HG03354 (cell line): ENCODE measurements around the gene R3HDM4.
"Not testable (repeated sequence)": the region's sequence is repeated elsewhere in the genome, so short reads cannot be mapped to it uniquely, and the experiment has no call there.

Experiments used
- ATAC-seq: cut with Tn5 transposase; IDR thresholded peaks from one replicate; pipeline ENCODE4 v1.9.1; 2021; ENCODE audit warnings: mild to moderate bottlenecking; ENCODE audit not compliant: unreplicated experiment, poor library complexity, severe bottlenecking

The R3HDM4 gene

GRCh38 chr19:862581-863314 is 50.3 kb downstream of the R3HDM4 start:
- no peak for ATAC-seq

DNA sequence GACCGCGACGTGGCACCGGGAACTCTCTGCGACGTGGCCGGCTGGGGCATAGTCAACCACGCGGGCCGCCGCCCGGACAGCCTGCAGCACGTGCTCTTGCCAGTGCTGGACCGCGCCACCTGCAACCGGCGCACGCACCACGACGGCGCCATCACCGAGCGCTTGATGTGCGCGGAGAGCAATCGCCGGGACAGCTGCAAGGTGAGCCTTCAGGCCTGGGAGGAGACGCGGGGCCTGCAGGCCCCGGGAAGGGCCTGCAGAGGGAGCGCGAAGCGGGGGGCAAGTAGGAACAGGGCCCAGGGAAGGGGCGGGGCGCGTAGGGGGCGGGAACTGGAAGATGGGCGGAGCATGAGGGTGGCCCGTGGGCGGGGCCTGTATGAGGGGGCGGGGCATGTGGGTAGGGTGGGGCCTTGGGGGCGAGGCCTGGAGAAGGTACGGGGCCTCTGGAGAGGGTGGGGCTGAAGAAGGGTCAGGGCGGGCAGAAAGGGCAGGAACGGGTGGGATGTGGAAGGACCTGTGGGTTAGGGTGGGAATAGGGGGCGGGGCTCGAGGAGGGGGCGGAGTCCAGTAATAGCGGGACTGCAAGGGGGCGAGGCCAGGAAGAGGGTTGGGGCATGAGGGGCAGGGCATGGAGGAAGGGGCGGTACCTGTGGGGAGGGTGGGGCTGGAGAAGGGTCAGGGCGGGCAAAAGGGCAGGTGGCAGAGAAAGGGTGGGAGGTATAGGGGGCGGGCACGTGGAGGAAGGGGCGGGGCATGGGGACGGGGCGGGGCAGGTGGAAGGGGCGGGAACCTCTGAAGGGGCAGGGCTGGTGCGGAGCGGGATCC is 51.1 kb downstream of the R3HDM4 start:
- ATAC-seq = no peak

DNA sequence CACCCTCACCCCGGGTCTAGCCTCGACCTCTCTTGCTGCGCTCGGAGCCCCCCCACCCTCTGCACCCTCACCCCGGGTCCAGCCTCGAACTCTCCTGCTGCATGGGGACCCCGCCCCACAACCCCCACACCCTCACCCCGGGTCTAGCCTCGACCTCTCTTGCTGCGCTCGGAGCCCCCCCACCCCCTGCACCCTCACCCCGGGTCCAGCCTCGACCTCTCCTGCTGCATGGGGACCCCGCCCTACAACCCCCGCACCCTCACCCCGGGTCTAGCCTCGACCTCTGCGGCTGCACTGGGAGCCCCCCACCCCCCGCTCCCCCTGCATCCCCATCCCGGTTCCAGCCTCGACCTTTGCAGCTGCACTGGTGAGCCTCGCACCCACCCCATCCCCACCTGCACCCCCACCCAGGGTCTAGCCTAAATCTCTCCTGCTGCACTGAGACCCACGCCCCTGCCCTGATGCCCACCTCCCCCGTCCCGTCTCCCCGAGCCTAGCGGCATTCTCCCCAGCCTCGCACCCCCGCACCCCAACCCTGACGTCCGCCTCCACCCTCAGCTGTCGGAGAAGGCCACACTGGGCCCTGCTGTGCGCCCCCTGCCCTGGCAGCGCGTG is 51.8 kb downstream of the R3HDM4 start:
- no peak for ATAC-seq

- ATAC-seq = no peak
Measured at GRCh38 chr19:858868-859843, 53.9 kb downstream of the R3HDM4 start, which contains the start of gene CFD. CFD (plus strand) TSS chr19:859664; CDS start chr19:859690, 26 bp downstream.

DNA sequence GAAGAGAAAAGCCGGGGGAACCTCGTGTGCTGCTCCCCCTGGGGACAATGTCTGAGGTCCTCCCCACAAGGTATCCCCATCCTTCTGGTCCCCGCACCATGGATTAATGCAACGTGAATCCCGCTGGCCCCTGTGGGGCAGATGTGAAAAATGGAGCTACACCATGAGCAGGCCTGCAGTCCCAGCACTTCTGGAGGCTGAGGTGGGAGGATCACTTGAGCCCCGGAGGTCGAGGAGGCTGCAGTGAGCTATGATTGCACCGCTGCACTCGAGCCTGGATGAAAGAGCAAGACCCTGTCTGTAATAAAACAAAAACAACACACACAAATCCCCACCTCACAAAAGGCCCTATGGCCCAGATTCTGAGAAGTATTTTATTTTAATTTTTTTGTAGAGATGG is 54.7 kb downstream of the R3HDM4 start:
- no peak for ATAC-seq

- ATAC-seq = no peak
Measured at GRCh38 chr19:855566-856120, 57.4 kb downstream of the R3HDM4 start.

- ATAC-seq = no peak
Measured at GRCh38 chr19:855142-855541, 57.9 kb downstream of the R3HDM4 start.

GRCh38 chr19:854549-854948 is 58.5 kb downstream of the R3HDM4 start:
- no peak for ATAC-seq

DNA sequence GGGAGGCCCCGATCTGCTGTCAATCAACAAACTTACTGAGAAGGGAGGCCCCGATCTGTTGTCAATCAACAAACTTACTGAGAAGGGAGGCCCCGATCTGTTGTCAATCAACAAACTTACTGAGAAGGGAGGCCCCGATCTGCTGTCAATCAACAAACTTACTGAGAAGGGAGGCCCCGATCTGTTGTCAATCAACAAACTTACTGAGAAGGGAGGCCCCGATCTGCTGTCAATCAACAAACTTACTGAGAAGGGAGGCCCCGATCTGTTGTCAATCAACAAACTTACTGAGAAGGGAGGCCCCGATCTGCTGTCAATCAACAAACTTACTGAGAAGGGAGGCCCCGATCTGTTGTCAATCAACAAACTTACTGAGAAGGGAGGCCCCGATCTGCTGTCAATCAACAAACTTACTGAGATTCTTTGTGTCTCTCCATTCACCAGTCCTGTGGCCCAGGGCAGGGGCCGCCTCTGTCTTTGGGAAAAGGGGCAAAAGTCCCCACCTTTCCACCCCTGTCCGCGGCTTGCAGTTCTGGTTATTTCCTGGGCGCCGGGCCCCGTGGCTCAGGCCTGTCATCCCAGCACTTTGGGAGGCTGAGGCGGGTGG is 59.3 kb downstream of the R3HDM4 start:
- not testable (repeated sequence) for ATAC-seq

- ATAC-seq = no peak
Measured at GRCh38 chr19:853014-853585, 59.9 kb downstream of the R3HDM4 start.

DNA sequence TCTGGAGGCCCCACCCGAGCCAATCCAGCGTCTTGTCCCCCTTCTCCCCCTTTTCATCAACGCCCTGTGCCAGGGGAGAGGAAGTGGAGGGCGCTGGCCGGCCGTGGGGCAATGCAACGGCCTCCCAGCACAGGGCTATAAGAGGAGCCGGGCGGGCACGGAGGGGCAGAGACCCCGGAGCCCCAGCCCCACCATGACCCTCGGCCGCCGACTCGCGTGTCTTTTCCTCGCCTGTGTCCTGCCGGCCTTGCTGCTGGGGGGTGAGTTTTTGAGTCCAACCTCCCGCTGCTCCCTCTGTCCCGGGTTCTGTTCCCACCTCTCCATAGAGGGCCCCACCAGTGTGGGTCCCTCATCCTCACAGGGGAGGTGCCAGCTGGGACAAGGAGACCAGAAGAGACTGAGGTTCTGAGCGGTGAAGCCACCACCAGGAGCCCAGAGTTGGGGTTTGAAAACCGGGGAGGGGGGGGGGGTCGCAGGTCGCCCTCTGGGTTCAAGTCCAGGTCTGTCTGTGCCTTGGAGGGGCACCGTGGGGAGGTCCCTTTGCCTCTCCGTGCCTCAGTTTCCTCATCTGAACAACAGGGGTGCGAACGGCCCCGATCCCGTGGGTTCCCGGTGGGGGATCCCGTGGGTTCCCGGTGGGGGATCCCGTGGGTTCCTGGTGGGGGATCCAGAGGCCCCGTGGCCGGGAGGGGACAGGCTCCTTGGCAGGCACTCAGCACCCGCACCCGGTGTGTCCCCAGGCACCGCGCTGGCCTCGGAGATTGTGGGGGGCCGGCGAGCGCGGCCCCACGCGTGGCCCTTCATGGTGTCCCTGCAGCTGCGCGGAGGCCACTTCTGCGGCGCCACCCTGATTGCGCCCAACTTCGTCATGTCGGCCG is 60.6 kb downstream of the R3HDM4 start, which contains the start of gene ELANE:
ELANE (plus strand) TSS at position 168 of the 878 bp plus-strand sequence; CDS start at position 194, 26 bp downstream.
- no peak for ATAC-seq

DNA sequence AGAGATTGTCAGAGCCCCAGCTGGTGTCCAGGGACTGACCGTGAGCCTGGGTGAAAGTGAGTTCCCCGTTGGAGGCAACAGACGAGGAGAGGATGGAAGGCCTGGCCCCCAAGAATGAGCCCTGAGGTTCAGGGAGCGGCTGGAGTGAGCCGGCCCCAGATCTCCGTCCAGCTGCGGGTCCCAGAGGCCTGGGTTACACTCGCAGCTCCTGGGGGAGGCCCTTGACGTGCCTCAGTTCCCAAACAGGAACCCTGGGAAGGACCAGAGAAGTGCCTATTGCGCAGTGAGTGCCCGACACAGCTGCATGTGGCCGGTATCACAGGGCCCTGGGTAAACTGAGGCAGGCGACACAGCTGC is 62.1 kb downstream of the R3HDM4 start:
- no peak for ATAC-seq

DNA sequence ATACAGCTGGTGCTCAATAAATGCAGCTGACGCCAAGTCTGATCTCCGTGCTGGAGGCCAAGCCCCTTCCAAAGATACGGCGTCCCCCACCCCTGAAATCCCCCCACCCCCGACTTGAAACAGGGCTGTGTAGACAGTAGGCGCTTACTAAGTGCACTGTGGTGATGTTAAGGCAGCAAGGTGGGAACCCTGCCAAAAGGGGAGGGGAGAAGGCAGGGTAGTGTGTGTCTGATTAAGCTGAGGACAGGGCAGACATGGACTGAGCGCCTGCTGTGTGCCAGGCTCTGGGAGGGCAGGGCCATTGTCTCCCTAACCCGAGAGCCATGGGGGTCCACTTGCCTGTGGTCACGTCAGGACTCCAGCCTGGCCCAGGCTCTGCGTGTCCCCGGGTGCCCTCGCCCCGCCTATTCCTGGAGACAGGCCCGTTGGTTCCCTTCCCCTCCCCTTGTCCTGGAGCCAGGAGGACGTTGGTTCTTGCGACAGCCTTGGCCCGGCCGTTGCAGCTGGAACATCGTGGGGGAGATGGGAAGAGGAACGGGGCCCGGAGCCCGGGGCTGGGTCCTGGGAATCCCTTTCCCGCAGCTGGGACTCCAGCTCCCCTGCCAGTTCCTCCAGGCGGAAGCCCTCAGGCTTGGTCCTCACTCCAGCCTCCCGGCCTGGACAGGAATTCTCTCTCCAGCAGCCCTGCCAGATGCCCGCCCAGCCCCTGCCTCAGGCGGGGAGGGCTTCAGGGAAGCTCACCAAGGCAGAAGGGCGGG is 62.6 kb downstream of the R3HDM4 start:
- ATAC-seq = no peak

DNA sequence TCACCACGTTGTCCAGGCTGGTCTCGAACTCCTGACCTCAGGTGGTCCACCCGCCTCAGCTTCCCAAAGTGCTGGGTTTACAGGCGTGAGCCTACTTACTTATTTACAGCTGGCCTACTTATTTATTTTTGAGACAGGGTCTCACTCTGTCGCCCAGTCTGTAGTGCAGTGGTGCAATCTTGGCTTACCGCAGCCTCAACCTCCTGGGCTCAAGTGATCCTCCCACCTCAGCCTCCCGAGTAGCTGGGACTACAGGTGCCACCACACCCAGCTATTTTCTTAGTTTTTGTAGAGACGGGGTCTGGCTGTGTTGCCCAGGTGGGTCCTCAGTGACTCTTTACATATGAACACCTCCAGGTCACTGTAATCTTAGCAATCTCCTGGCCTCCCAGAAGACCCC is 63.8 kb downstream of the R3HDM4 start:
- not testable (repeated sequence) for ATAC-seq

DNA sequence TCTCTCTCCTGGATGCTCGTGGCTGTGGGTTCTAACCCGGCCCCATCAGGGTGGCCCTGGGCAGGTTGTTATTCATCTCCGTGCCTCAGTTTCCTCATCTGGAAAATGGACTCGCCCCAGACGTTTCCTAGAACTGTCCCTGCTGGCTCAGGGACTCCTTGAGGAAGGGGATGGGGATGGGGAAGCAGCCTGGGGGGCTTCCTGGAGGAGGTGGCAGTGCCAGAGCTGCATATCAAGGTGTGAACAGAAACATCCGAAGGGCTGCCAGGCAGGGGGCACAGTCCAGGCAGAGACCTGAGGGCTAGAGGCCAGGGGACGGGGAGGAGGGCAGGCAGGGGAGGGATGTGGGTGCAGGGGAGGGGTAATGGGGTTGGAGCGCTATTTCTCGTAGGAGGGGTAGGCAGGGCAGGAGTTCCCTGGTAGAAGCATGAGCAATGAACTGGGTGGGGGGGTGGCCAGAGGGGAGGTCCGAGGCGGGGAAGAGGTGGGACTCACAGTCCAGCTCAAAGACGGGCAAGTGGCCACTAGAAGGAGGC is 64.6 kb downstream of the R3HDM4 start:
- ATAC-seq = no peak
